Heart right ventricle (tissue), 16 donors: ENCODE results near the gene NARF. TPM values are rescaled to one million over a fixed set of nuclear protein-coding genes. Genes with fewer than 3 reads are reported as not detected.
"Not testable (repeated sequence)": the region's sequence is repeated elsewhere in the genome, so short reads cannot be mapped to it uniquely, and the experiment has no call there.

Experiments
- ATAC-seq, 8 donors: fragments of 200-7000 bp; cut with Tn5 transposase; one replicate each; pipeline ENCODE4 v1.9.1; 2020; ENCODE audit warnings: mild to moderate bottlenecking in 8 of 8, moderate library complexity in 8 of 8, moderate number of reproducible peaks in 1 of 8
- DNase-seq, 2 donors: peaks; one replicate each; pipeline ENCODE4 v3.0.0-alpha.2; 2020
- H3K27ac ChIP-seq, 10 donors: fragments of 200-600 bp; sonication (generic) in 2 of 10; one replicate each; pipeline versions ENCODE4 v1.5.0 to v1.8.0; 2020 to 2022; ENCODE audit warnings: mild to moderate bottlenecking in 3 of 10
- H3K27me3 ChIP-seq, 7 donors: fragments of 200-600 bp; one replicate each; pipeline ENCODE4 v1.8.0; 2021 to 2022; ENCODE audit warnings: mild to moderate bottlenecking in 2 of 7
- H3K36me3 ChIP-seq, 9 donors: fragments of 200-600 bp; sonication (generic) in 1 of 9; one replicate each; pipeline versions ENCODE4 v1.5.0 to v1.8.0; 2020 to 2022; ENCODE audit warnings: mild to moderate bottlenecking in 2 of 9
- H3K4me1 ChIP-seq, 9 donors: fragments of 200-600 bp; sonication (generic) in 1 of 9; one replicate each; pipeline versions ENCODE4 v1.5.0 to v1.8.0; 2020 to 2022; ENCODE audit warnings: mild to moderate bottlenecking in 4 of 9
- H3K4me3 ChIP-seq, 10 donors: fragments of 200-600 bp; sonication (generic) in 2 of 10; one replicate each; pipeline versions ENCODE4 v1.5.0 to v1.8.0; 2020 to 2022; ENCODE audit warnings: mild to moderate bottlenecking in 7 of 10, moderate library complexity in 2 of 10
- H3K9me3 ChIP-seq, 11 donors: fragments of 200-600 bp in 10 of 11; sonication (generic) in 2 of 11; one replicate each; pipeline versions ENCODE4 v1.5.0 to v1.8.0; 2013 to 2022; ENCODE audit warnings: mild to moderate bottlenecking in 2 of 11, control low read depth in 1 of 11, moderate library complexity in 1 of 11
- WGBS, 2 donors: extraction: QIAGEN DNeasy Blood & Tissue Kit; methylation state at CpG; one replicate each; pipeline ENCODE4 v1.1.7; 2013; ENCODE audit warnings: inconsistent platforms in 1 of 2; 5-methylcytosine and 5-hydroxymethylcytosine counted together
- intact Hi-C, 10 donors: fragments of 100-400 bp; cut with DNase I; formaldehyde crosslinking; loops; one replicate each; pipeline versions ENCODE4 v1.11.1 to v1.14.2; 2022
- polyA plus RNA-seq, 2 donors: library from polyadenylated mRNA; stranded (reverse); fragments of 200-250 nt; gene quantifications; one replicate each; pipeline ENCODE4 v1.2.3, GENCODE V29; 2013
- total RNA-seq, 10 donors: library from RNA; stranded (reverse); fragmentation: NEBNext Ultra II Directional in 3 of 10; extraction: Animal tissue kit (Norgen Biotek cat#: 25700) in 3 of 10; gene quantifications; one replicate each; pipeline versions ENCODE4 v1.2.1 to v1.2.4, GENCODE V29; 2021 to 2023
- TF ChIP-seq, protein P1 (sequence below), 9 donors: fragments of 200-600 bp; sonication (generic) in 2 of 9; IDR thresholded peaks; one replicate each; pipeline versions ENCODE4 v1.5.0 to v1.8.0; 2021 to 2022; ENCODE audit warnings: antibody characterized with exemption in 9 of 9, mild to moderate bottlenecking in 5 of 9, moderate library complexity in 1 of 9
- donor health status: Arrhythmogenic right ventricular cardiomyopathy.
- donor health status: ischemic (EF 13 %, LVEDD 7.1; RV severe dilation, severe dysfunction).
- donor health status: healthy with polysubstance abuse.
- donor health status: DM: no; HTN: yes; CAD: no.
- donor health status: DM: no; HTN: no; CAD: no.
- donor health status: ischemic (EF 25% LVEDD 6.9; RV normal size, moderate dysfunction).
- donor health status: ischemic (EF 25% LVEDD 5.7; RV mildly dilated, moderate dysfunction).
- donor health status: healthy.
- donor health status: DM: yes; HTN: yes; CAD: no.
- donor health status: Ischemic cardiomyopathy.
- donor health status: ischemic (EF 35%, LVEDD 5.7; RV mildly dilated, moderate dysfunction).
- donor health status: nonischemic (EF 11% LVEDD 7.7; RV severe dilation, severe dysfunction).
- donor health status: DM: yes; HTN: yes; CAD: no.
- donor health status: PGD.
- donor health status: ischemic (EF 29% LVEDD 5.4; RV normal size, mild dysfunction).
- donor health status: nonischemic (EF 23%, LVEDD 6.1; RV moderate dilation, normal function).

Gene NARF
- total and polyA plus RNA-seq, 12 donors: 48.4 to 179 (median 64.5) TPM

DNA sequence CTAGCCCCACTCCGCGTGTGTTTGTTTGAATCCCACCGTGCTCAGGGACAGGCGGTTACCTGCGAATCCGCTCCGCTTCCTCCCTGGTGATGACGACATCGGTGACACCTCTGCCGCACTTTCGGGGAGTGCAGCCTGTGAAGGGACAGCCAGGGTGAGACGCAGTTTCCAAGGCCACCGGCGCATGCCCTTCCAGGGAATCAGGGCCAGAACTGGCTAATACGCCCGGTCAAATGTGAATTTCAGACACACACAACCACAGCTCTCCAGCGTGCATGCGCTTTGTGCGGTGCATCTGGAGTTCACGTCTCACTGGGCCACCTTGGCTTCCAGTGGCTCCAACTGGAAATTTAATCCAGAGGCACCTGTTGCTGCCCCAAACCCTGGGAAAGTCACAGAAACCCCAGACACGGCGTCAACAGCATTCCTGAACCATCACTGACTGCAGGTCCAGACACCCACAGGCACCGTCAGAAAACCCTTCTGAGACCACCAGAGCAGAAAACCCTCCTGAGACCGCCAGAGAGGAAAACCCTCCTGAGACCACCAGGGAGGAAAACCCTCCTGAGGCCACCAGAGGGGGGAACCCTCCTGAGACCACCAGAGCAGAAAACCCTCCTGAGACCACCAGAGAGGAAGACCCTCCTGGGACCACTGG lies 47.0 kb upstream of the NARF start:
- H3K36me3 ChIP-seq: peaks cover 0 to 24% (median 0%) of the 10 kb centered on the region in 9 donors
- peaks cover 0 to 27% (median 14%) of the 10 kb centered on the region in 9 donors for H3K4me1 ChIP-seq
- no peak for ATAC-seq
- H3K4me3 ChIP-seq: no peak overlapping the region
- H3K27me3 ChIP-seq: no peaks in the 10 kb centered on the region
- no peaks in the 10 kb centered on the region for H3K9me3 ChIP-seq
- intact Hi-C loops: loop anchor here in 4 of 10 donors (2.0 to 10.0 kb wide), 3 partner anchors 59 to 207 kb away; no protein-coding TSS in a partner anchor
- no peak overlapping the region for H3K27ac ChIP-seq
- 94 to 96% methylated on average over 24 of the region's 24 CpGs for WGBS, 2 donors
- DNase-seq: no peak
- TF ChIP-seq, protein P1, sequence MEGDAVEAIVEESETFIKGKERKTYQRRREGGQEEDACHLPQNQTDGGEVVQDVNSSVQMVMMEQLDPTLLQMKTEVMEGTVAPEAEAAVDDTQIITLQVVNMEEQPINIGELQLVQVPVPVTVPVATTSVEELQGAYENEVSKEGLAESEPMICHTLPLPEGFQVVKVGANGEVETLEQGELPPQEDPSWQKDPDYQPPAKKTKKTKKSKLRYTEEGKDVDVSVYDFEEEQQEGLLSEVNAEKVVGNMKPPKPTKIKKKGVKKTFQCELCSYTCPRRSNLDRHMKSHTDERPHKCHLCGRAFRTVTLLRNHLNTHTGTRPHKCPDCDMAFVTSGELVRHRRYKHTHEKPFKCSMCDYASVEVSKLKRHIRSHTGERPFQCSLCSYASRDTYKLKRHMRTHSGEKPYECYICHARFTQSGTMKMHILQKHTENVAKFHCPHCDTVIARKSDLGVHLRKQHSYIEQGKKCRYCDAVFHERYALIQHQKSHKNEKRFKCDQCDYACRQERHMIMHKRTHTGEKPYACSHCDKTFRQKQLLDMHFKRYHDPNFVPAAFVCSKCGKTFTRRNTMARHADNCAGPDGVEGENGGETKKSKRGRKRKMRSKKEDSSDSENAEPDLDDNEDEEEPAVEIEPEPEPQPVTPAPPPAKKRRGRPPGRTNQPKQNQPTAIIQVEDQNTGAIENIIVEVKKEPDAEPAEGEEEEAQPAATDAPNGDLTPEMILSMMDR (IDR thresholded peaks at IDR 0.05): no peak

DNA sequence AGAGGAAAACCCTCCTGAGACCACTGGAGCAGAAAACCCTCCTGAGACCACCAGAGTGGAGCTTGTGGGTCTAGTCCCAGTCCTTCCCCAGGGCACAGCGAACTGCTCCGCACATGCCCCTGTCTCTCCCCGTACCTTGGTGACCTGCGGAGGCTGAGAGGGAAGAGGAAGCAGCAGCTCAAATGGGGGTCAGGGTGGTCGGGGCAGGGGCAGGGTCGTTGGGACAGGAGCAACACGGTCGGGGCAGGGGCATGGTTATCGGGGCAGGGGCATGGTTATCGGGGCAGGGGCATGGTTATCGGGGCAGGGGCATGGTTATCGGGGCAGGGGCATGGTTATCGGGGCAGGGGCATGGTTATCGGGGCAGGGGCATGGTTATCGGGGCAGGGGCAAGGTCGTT lies 46.5 kb upstream of the NARF start:
- DNase-seq, H3K9me3 ChIP-seq, H3K4me3 ChIP-seq, H3K27me3 ChIP-seq, ATAC-seq, H3K27ac ChIP-seq: not testable (repeated sequence)
- intact Hi-C loops: loop anchor here in 4 of 10 donors (2.0 to 10.0 kb wide), 3 partner anchors 59 to 207 kb away; no protein-coding TSS in a partner anchor
- 91 to 94% methylated on average over 15 to 16 of the region's 16 CpGs for WGBS, 2 donors
- Histone ChIP-seq H3K36me3 (peaks cover 0 to 24% (median 0%) of the 10 kb centered on the region in 9 donors), H3K4me1 (peaks cover 0 to 24% (median 11%) of the 10 kb centered on the region in 9 donors)

- TF ChIP-seq, protein P1 (IDR thresholded peaks at IDR 0.05): no peak
- no peaks in the 10 kb centered on the region for H3K27me3 ChIP-seq
- H3K9me3 ChIP-seq: no peaks in the 10 kb centered on the region
- WGBS, 2 donors: 77 to 80% methylated on average over 29 of the region's 29 CpGs
- no peak for DNase-seq
- no peak overlapping the region for H3K4me3 ChIP-seq
- H3K27ac ChIP-seq: no peak overlapping the region
- H3K36me3 ChIP-seq: peaks cover 0 to 24% (median 0%) of the 10 kb centered on the region in 9 donors
- ATAC-seq: peak in 2 of 8 donors; percentile 23 to 39
- intact Hi-C loops: loop anchor here in 4 of 10 donors (2.0 to 10.0 kb wide), 3 partner anchors 60 to 208 kb away; no protein-coding TSS in a partner anchor
- H3K4me1 ChIP-seq: peaks cover 2 to 24% (median 10%) of the 10 kb centered on the region in 9 donors
Observed at GRCh38 chr17:82412535-82413520, 45.7 kb upstream of the NARF start.

GRCh38 chr17:82414548-82415281 lies 43.8 kb upstream of the NARF start:
- intact Hi-C loops: loop anchor here in 9 of 10 donors (1.0 to 10.0 kb wide), 7 partner anchors 38 to 210 kb away; partner anchors contain the start of genes NARF (in 2 of the 9) and CYBC1 (in 1 of the 9)
- Histone ChIP-seq H3K4me3 (no peak overlapping the region), H3K9me3 (no peaks in the 10 kb centered on the region), H3K4me1 (peaks cover 3 to 36% (median 20%) of the 10 kb centered on the region in 9 donors), H3K27ac (no peak overlapping the region), H3K36me3 (peaks cover 0 to 15% (median 0%) of the 10 kb centered on the region in 9 donors), H3K27me3 (no peaks in the 10 kb centered on the region)
- TF ChIP-seq, protein P1 (IDR thresholded peaks at IDR 0.05): peak; percentile 30 to 86 (median 75)
- peak; percentile 62 to 88 (median 84) for ATAC-seq
- DNase-seq: peak; percentile 72 to 79
- WGBS, 2 donors: 22% methylated on average over 38 of the region's 38 CpGs
